Memory B cell (primary cell): Measurements from ENCODE around the gene AUTS2.

ENCODE experiments used
- ATAC-seq: fragments of 150-1000 bp; cut with Tn5 transposase; 2 replicates; pipeline ENCODE4 v1.10.0; 2021; ENCODE audit warnings: low read depth, mild to moderate bottlenecking, moderate library complexity
- DNase-seq, 2 donors: peaks; one replicate each; pipeline ENCODE4 v3.0.0; 2022; ENCODE audit warnings: low spot score in 2 of 2
- H3K27ac Mint-ChIP-seq: one replicate; pipeline ENCODE4 v1.8.0; 2022; ENCODE audit warnings: mild to moderate bottlenecking, moderate library complexity, mixed read lengths
- H3K27me3 Mint-ChIP-seq: one replicate; pipeline ENCODE4 v1.8.0; 2022; ENCODE audit warnings: mixed read lengths
- H3K36me3 Mint-ChIP-seq: one replicate; pipeline ENCODE4 v1.8.0; 2022; ENCODE audit warnings: mild to moderate bottlenecking, mixed read lengths
- H3K4me1 Mint-ChIP-seq: one replicate; pipeline ENCODE4 v1.8.0; 2022; ENCODE audit warnings: mixed read lengths
- H3K4me3 Mint-ChIP-seq: one replicate; pipeline ENCODE4 v1.8.0; 2022; ENCODE audit warnings: mild to moderate bottlenecking, moderate library complexity, mixed read lengths
- H3K9me3 Mint-ChIP-seq: one replicate; pipeline ENCODE4 v1.8.0; 2022; ENCODE audit warnings: mixed read lengths

AUTS2 gene

DNA sequence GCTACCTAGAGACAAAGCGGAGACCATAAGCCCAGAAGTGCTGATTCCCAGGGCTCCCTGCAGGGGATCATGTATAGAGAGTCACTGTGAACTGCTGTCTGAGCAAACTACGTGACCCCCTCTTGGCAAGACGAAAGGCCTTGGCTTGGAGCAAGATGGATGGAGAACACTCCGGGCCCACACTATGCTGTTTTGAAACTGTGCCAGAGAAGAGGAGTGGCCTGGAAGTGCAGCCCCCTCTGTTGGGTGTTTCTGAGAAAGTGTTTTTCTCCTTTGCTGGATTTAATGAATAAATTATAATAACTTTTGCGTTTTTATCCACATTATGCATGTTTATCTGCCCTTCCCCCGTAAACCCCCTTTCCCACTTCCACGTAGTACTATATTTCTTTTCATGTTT, 894.4 kb downstream of the AUTS2 start:
- Mint-ChIP-seq H3K27ac (no peak overlapping the region), H3K36me3 (peaks cover 3% of the 10 kb centered on the region), H3K27me3 (no peaks in the 10 kb centered on the region), H3K9me3 (no peaks in the 10 kb centered on the region), H3K4me1 (no peaks in the 10 kb centered on the region), H3K4me3 (no peak overlapping the region)
- ATAC-seq, result no peak
- no peak for DNase-seq

DNA sequence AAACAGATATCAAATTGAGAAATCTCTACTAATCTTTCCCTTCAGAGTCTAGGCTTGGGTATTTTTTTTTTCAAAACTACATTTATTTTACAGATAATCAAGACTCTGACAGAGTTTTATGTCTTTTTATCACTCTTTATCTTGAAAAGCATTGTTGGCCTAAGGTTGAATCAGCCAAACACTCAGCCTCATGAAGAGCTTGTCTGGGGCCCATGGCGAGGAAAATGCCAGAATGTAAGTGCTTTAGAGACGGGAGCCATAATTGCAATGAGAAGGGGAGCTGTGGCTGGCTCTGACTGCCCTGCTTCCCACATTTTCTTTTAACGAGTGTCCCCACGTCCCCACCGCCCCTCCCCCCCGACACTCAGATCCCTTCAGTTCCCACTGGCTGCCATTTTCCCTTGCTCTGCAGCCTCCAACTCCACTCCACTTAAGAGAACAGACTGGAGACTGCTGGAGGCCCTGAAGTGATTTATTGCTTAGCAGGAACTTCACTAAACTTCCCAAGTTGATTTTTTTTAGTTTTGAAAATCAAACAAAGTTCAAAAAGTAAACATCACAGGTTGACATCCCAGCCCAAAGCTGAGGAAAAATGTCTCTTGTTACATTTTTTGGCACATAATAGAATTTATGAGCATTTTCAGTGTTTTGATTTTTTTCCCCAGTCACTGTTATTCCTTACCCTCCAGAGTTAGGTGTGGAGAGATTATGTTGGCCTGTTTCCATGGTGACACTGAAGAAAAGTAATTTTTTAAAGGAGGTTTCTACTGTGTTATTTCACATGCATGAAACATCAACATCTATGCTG, 896.2 kb downstream of the AUTS2 start:
- H3K36me3 Mint-ChIP-seq, result no peaks in the 10 kb centered on the region
- no peaks in the 10 kb centered on the region for H3K4me1 Mint-ChIP-seq
- no peak overlapping the region for H3K4me3 Mint-ChIP-seq
- ATAC-seq, result no peak
- no peak for DNase-seq
- no peak overlapping the region for H3K27ac Mint-ChIP-seq
- no peaks in the 10 kb centered on the region for H3K9me3 Mint-ChIP-seq
- H3K27me3 Mint-ChIP-seq, result no peaks in the 10 kb centered on the region

DNA sequence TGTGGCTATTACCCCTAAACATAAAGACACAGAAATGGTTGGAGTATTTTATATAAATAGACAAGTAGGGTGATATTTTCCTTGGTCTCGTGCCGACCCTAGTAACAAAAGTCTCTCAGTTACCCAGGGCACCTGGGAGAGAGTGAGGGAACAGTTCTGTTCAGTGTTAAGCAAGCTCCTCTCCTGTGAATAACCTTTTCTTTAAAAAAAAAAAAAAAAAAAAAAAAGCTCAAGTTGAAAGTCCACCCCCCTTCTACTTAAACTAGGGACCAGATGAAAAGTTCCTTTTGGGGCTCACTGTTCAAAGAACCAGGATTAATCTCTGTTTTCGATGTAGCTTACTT, 896.7 kb downstream of the AUTS2 start:
- ATAC-seq (no peak), DNase-seq (no peak)
- no peaks in the 10 kb centered on the region for H3K36me3 Mint-ChIP-seq
- H3K27me3 Mint-ChIP-seq, result no peaks in the 10 kb centered on the region
- H3K4me3 Mint-ChIP-seq, result no peak overlapping the region
- H3K27ac Mint-ChIP-seq, result no peak overlapping the region
- no peaks in the 10 kb centered on the region for H3K4me1 Mint-ChIP-seq
- H3K9me3 Mint-ChIP-seq, result no peaks in the 10 kb centered on the region

DNA sequence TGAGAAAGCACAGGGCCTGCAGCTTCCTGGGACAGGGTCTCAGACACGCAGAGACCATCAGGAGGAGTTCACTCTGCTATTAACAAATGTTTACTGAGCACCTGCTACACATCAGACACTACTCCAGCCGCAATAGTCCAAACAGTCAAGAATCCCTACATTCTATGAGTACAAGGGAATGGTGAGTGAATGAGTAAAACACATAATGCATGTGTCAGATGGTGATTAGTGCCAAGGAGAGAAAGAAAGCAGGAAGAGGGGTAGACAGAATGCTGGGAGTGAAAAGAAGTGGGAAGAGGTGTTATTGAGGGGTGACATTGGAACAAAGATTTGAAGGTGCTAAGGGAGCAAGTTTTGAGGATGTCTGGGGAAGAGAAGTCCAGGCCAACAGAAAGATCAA, 899.5 kb downstream of the AUTS2 start:
- H3K9me3 Mint-ChIP-seq, result no peaks in the 10 kb centered on the region
- no peak overlapping the region for H3K27ac Mint-ChIP-seq
- no peak for DNase-seq
- no peaks in the 10 kb centered on the region for H3K27me3 Mint-ChIP-seq
- H3K4me1 Mint-ChIP-seq, result no peaks in the 10 kb centered on the region
- no peak overlapping the region for H3K4me3 Mint-ChIP-seq
- H3K36me3 Mint-ChIP-seq, result peaks cover 9% of the 10 kb centered on the region
- ATAC-seq, result no peak

DNA sequence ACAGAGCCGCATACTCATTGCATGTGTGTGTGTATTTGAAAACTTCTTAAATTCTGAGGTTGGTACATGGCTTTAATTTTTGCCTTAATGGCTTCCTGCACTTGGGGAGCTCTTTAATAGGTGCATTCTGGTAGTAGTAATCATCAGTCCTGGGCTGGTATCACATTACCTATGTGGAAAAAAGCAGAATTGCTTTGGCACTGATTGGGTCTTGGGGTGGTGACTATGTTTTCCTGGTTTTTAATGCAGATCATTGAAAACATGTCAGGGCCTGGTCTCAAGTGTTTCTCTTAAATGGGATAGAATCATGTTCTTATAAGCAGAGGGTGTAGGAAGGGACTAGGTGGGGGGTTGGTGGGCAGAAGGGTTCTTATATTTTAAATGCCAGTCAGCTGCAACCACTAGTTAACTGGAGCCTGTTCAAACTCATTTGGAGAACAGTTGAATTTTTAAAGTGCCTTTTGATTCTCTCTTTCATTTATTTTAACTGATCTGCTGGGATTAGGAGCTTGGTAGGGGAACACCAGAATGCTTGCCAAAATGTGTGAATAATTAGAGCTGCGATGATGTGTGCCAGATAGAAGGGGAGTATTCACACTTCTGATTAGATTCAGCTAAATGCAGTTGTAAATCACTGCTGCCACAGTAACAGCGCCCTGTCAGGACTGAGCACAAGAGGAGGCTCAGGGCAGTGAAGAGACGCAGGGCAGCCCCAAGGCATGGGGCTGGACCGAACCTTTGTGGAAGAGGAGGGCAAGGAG, 900.1 kb downstream of the AUTS2 start:
- Mint-ChIP-seq H3K4me3 (no peak overlapping the region), H3K4me1 (no peaks in the 10 kb centered on the region), H3K27ac (no peak overlapping the region), H3K9me3 (no peaks in the 10 kb centered on the region), H3K27me3 (no peaks in the 10 kb centered on the region), H3K36me3 (peaks cover 10% of the 10 kb centered on the region)
- DNase-seq (no peak), ATAC-seq (no peak)

DNA sequence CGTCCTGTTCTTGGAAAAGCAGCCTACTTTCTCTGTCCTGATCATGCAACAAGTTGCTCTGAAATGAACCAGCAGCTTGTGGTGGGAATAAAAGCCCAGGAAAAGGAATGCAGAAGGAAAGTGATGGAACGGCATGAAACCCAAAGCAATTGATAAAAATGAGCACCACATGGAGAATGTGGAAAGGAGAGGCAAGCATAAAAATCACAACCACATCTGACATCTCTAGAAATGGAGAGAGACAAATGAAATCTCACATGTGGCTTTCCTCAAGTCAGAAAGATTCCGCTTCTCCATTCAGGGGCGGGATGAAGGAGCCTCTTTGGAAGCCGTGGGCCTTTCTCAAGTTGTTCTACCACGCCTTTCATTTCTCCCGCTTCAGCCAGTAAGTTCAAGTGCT, 902.0 kb downstream of the AUTS2 start:
- no peaks in the 10 kb centered on the region for H3K9me3 Mint-ChIP-seq
- no peak overlapping the region for H3K27ac Mint-ChIP-seq
- H3K36me3 Mint-ChIP-seq, result peaks cover 12% of the 10 kb centered on the region
- no peak overlapping the region for H3K4me3 Mint-ChIP-seq
- DNase-seq (no peak), ATAC-seq (no peak)
- no peaks in the 10 kb centered on the region for H3K4me1 Mint-ChIP-seq
- H3K27me3 Mint-ChIP-seq, result no peaks in the 10 kb centered on the region

DNA sequence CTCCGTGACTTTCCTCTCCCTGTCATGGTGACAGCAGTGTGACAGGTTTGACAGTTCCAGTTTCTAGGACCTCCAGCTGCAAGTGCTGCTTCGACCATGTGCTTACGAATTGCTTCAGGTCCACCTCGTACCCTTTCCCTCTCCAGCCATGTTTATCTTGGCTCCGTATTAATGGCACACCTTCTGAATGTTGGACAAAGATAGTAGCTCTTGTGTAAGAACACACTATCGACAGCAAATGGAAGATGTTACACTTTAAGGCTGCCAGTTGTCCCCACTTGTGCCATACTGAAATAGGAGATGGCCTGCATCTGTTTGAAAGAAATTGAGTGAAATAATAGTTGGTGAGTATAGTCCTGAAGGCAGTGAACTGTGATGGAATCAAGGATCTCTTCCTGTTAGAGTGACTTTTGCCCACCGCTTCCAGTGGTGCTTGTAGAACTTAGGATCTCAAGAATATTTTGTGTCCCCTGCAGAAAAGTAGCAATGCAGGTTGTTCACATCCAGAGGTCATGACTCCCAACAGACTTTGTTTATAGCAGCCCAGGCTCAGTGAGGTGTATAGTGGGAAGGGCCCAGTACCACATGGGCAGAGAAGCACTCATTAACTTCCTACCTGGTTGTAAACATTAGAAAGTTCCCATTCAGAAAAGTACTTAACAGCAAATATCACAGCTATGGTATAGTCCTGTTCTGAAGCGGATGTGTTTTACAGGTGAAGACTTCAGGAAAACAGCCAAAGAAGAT, 904.0 kb downstream of the AUTS2 start:
- Mint-ChIP-seq H3K4me1 (no peaks in the 10 kb centered on the region), H3K36me3 (peaks cover 12% of the 10 kb centered on the region), H3K27ac (no peak overlapping the region), H3K4me3 (no peak overlapping the region), H3K27me3 (no peaks in the 10 kb centered on the region), H3K9me3 (no peaks in the 10 kb centered on the region)
- ATAC-seq (no peak), DNase-seq (no peak)

DNA sequence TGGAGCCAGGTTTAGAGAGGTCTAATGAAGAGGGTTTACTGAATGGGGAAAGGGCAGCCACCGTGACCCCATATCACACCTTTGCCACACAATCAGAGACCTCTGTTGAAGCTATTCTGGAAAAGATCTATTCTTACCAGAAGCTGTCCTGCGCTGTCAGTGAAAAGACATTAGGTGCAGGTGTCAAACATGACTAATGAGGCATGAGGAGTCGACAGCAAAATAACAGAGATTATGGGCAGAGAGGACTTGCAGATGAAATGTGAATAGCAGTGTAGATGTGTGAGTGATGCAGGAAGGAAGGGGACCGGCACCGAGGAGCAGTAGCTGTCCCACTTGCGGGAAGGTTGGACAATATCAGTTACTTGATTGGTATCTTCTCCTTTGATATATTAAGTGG, 906.0 kb downstream of the AUTS2 start:
- H3K4me3 Mint-ChIP-seq, result no peak overlapping the region
- no peaks in the 10 kb centered on the region for H3K9me3 Mint-ChIP-seq
- ATAC-seq (no peak), DNase-seq (no peak)
- H3K27me3 Mint-ChIP-seq, result no peaks in the 10 kb centered on the region
- H3K27ac Mint-ChIP-seq, result no peak overlapping the region
- no peaks in the 10 kb centered on the region for H3K4me1 Mint-ChIP-seq
- H3K36me3 Mint-ChIP-seq, result peaks cover 12% of the 10 kb centered on the region

DNA sequence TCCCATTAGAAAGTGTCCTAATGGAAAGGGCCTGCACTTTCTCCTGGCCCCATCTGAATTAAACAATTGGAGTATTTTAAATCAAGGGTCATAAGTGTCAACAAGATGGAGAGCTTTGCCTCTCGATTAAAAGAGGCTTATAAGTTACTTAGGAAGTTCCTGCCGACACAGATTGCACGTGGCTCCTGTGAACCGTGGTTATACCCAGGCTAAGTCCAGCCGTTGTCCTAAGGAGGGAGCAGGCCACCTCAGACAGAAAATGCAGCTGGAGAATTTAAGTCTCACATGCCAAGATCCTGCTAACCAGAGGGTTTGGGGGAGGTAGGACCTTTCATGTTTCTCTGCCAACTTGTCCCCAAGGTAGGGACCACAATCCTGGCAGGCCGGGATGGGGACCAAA, 907.2 kb downstream of the AUTS2 start:
- Mint-ChIP-seq H3K9me3 (no peaks in the 10 kb centered on the region), H3K27me3 (no peaks in the 10 kb centered on the region), H3K27ac (no peak overlapping the region), H3K4me1 (no peaks in the 10 kb centered on the region), H3K4me3 (no peak overlapping the region), H3K36me3 (peaks cover 12% of the 10 kb centered on the region)
- ATAC-seq, result no peak
- DNase-seq, result no peak

DNA sequence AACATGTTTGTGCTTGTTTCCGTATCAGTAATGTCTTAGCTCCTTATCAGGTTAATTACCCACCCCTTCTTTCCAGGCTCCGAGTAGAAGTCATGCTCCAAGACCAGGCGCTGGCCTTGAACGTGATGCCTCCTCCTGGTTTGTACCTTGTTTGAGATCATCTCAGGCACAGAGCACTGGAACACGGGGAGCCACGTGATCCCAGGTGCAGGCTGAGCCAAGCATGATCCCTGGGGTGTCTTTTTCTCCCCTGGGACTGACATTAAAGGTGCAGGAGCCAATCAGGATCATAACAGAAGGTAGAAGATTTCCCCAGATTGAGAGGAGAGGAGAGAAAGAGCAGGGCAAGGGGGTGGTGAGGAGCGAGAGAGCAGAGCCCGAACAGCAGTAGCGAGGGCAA, 907.6 kb downstream of the AUTS2 start:
- Mint-ChIP-seq H3K27ac (no peak overlapping the region), H3K4me1 (no peaks in the 10 kb centered on the region), H3K27me3 (no peaks in the 10 kb centered on the region), H3K9me3 (no peaks in the 10 kb centered on the region), H3K4me3 (no peak overlapping the region), H3K36me3 (peaks cover 12% of the 10 kb centered on the region)
- ATAC-seq (no peak), DNase-seq (no peak)

DNA sequence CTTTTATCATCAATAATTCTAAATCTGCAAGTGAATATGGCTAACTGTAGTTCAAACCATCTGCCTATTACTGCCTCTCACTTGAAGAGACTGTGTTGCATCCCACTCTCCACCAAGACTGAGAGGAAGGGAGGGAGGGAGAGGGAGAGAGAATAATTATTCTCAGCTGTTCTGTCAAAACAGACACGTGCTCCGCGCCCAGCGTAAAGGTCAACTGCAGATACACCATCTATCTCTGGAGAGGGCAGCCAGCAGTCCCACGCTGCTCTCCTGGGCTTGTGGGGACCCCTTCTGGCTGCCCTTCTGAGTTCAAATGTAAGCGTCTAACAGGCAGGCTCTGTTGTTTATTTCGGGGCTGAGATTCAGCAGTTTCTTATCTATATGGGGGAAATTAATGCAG, 908.2 kb downstream of the AUTS2 start:
- peaks cover 12% of the 10 kb centered on the region for H3K36me3 Mint-ChIP-seq
- H3K9me3 Mint-ChIP-seq, result no peaks in the 10 kb centered on the region
- H3K27me3 Mint-ChIP-seq, result no peaks in the 10 kb centered on the region
- H3K4me1 Mint-ChIP-seq, result no peaks in the 10 kb centered on the region
- DNase-seq (no peak), ATAC-seq (no peak)
- H3K27ac Mint-ChIP-seq, result no peak overlapping the region
- H3K4me3 Mint-ChIP-seq, result no peak overlapping the region

DNA sequence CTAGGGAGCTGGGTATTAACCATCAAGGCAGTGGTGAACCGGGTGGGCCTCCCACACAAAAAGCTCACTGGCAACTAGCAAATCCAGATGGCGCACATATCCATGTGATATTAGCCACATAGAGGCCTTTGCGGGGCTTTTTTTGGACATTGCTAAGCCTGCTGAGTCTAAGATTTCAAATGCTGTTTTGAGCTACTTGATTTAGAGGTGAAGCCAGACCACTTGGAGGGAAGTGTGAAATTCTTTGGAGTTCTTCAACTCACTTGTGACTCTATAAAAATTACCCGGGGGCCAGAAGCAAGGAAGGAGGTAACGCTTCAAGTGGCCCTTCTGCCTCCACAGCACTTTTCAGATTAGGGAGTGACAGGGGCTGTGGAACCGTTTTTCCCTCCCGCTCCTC, 913.9 kb downstream of the AUTS2 start:
- DNase-seq (no peak), ATAC-seq (no peak)
- Mint-ChIP-seq H3K4me1 (no peaks in the 10 kb centered on the region), H3K36me3 (peaks cover 2% of the 10 kb centered on the region), H3K4me3 (no peak overlapping the region), H3K27ac (no peak overlapping the region), H3K27me3 (no peaks in the 10 kb centered on the region), H3K9me3 (no peaks in the 10 kb centered on the region)

DNA sequence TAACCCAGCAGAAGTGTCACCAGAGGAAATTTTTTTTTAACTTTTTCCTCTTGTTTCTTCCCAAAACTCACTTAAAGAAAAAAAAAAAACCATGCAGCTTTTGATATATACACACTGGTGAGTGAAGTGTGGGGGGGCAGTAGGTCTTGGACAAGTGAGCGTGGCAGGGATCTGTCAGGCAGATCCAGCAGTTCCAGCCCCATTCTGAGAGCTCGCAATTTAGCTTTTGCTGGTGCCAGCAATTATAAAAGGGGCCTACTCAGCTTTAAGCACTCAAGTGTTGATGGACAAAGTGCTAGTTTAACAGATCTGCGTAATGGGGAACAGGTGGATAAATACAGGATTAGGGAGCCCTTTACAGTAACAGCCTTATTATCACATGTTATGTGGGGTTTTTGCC, 914.5 kb downstream of the AUTS2 start:
- H3K36me3 Mint-ChIP-seq, result peaks cover 2% of the 10 kb centered on the region
- no peaks in the 10 kb centered on the region for H3K4me1 Mint-ChIP-seq
- no peak for ATAC-seq
- DNase-seq, result no peak
- H3K9me3 Mint-ChIP-seq, result no peaks in the 10 kb centered on the region
- H3K4me3 Mint-ChIP-seq, result no peak overlapping the region
- H3K27me3 Mint-ChIP-seq, result no peaks in the 10 kb centered on the region
- H3K27ac Mint-ChIP-seq, result no peak overlapping the region

DNA sequence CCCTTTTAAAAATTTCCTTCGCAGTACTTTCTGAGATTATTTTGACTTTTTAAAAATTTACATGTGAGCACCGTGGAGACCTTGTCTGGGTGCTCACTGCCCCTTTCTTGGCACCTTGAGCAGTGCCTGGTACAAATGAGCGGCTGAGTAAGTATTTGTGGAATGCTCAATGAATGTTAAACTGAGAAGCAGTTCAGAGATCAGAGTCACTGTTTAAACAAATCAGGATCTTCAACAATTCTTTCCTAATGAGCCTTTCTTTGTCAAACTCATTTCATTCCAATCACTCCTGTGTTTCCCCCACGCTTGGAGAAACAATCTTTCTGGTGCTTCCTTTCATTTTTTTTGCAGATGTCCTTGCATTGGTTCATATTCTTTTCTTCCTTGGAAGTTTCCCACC, 922.3 kb downstream of the AUTS2 start:
- no peak for ATAC-seq
- Mint-ChIP-seq H3K9me3 (peaks cover 3% of the 10 kb centered on the region), H3K27ac (no peak overlapping the region), H3K4me1 (no peaks in the 10 kb centered on the region), H3K36me3 (peaks cover 5% of the 10 kb centered on the region), H3K27me3 (no peaks in the 10 kb centered on the region), H3K4me3 (no peak overlapping the region)
- no peak for DNase-seq
